LoVo (cell line): Measurements from ENCODE around the gene CES2.
"Not testable (repeated sequence)": the region's sequence is repeated elsewhere in the genome, so short reads cannot be mapped to it uniquely, and the experiment has no call there.

ENCODE experiments used
- DNase-seq: peaks from one replicate; pipeline ENCODE4 v3.0.0-alpha.2; 2016; ENCODE audit warnings: low spot score

The CES2 gene, protein sequence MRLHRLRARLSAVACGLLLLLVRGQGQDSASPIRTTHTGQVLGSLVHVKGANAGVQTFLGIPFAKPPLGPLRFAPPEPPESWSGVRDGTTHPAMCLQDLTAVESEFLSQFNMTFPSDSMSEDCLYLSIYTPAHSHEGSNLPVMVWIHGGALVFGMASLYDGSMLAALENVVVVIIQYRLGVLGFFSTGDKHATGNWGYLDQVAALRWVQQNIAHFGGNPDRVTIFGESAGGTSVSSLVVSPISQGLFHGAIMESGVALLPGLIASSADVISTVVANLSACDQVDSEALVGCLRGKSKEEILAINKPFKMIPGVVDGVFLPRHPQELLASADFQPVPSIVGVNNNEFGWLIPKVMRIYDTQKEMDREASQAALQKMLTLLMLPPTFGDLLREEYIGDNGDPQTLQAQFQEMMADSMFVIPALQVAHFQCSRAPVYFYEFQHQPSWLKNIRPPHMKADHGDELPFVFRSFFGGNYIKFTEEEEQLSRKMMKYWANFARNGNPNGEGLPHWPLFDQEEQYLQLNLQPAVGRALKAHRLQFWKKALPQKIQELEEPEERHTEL

GRCh38 chr16:66935314-66936011 lies at the start of gene CES2:
Gene CES2, plus strand, starts transcription at chr16:66935516. Its CDS starts 120 bp downstream, at chr16:66935636.
- peak; percentile 79 for DNase-seq

DNA sequence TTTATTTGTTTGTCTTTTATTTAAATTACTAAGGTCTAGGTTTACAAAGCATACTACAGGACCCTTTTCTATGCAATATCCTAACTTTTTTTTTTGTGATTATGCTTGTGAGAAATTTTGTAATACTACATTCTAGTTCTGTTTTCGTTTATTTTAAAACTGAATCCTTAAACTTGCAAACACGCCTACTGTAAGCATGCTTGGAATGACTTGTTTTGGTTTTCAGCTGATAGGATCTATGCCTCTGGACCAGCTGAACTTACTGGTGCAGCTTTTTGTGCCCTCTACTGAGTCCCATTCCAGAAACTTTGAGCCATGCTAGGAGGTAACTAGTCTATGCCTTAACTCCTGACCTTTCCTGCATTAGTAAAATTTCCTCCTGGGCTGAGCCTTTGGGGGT lies 49.0 kb upstream of the CES2 start:
- no peak for DNase-seq

GRCh38 chr16:66886914-66887313 lies 48.4 kb upstream of the CES2 start:
- no peak for DNase-seq

- no peak for DNase-seq
Measured at GRCh38 chr16:66888647-66889615, 46.4 kb upstream of the CES2 start.

- no peak for DNase-seq
Measured at GRCh38 chr16:66889622-66890021, 45.7 kb upstream of the CES2 start.

DNA sequence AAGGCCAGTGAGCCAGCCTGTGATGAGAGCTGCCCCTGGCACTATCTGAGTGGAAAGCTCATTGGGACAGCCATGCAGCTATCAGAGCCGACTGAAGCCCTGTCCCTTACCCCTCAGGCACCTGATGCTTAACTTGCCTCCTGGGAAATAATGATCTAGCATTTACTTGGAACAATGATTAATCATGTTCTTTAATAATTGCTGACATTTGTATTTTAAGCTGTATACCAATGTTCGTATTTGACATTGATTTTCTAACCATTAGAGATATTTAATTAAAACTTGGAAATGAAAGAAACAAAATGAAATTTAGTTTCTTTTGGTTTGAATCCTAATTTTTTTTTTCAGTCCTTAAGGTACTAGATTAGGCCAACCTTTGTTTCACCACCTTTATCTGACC lies 44.5 kb upstream of the CES2 start:
- DNase-seq, result no peak

- DNase-seq, result no peak
Measured at GRCh38 chr16:66891360-66891759, 44.0 kb upstream of the CES2 start.

DNA sequence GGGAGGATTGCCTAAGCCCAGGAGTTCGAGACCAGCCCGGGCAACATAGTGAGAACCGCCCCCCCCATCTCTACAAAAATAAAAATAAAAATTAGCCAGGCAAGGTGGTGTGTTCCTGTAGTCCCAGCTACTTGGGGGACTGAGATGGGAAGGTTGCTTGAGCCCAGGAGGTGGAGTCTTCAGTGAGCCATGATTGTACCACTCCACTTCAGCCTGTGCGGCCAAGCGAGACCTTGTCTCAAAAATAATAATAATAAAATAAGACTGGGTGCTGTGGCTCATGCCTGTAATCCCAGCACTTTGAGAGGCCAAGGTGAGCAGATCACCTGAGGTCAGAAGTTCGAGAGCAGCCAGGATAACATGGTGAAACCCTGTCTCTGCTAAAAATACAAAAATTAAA lies 43.5 kb upstream of the CES2 start:
- no peak for DNase-seq

- no peak for DNase-seq
Measured at GRCh38 chr16:66894055-66894454, 41.3 kb upstream of the CES2 start.

DNA sequence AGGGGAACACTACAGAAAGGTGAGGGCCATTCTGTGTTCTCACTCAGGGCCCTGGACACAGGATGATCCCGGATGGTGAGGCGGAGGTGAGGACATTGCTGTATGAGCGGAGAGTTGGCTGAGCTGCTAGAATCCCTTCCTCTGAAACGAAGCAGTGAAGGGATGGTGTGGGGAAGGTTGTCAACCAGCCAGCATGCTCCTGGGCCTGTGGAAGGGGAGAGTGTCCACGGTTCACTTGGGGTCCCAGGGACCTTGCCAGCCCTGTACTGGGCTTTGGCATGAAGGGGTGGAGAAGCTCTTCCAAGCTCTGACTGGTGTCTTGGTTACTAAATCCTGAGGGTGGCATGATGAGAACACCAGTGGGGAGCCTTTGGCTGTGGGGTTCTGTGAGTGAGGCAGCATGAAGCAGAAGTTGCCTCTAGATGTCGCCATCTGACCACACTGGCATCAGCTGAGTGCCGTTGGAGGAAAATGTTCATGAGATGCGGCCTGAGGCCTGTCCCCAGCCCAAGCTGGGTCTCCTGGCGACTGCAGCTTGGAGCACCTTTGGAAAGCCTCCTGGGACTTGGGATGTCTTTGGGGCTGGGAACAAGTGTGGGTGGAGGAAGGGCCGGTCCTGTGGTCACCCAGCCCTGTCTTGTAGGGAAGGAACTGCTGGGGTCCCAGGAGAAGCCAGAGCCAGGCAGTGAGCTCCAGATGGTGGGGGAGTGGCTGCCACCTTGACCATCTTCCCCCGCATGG lies 40.2 kb upstream of the CES2 start:
- DNase-seq, result peak; percentile 48

GRCh38 chr16:66895689-66895979 lies 39.7 kb upstream of the CES2 start:
- no peak for DNase-seq

DNA sequence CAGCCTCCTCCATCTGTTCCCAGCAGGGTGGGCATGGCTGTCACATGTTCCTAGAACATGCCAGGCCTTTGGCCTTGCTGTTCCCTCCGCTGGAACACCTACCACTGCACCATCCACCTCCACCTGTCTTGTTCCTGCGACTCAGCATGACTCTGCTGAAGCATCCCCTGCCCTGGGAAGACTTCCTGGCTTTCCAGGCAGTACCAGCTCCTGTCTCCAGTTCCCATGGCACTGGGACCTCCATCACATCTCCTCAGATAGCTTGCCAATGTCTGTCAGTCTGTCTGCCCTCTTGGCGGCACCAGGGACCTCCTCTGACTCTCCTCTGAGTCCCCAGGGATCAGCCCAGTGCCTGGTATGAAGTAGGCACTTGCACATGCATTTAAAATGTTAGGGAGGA lies 39.3 kb upstream of the CES2 start:
- no peak for DNase-seq

DNA sequence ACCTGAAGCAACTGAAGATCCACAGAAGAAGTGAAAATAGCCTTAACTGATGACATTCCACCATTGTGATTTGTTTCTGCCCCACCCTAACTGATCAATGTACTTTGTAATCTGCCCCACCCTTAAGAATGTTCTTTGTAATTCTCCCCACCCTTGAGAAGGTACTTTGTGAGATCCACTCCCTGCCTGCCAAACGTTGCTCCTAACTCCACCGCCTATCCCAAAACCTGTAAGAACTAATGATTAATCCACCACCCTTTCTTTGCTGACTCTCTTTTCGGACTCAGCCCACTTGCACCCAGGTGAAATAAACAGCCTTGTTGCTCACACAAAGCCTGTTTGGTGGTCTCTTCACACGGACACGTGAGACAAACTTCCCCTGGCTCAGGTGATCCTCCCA lies 38.6 kb upstream of the CES2 start:
- DNase-seq, result not testable (repeated sequence)

DNA sequence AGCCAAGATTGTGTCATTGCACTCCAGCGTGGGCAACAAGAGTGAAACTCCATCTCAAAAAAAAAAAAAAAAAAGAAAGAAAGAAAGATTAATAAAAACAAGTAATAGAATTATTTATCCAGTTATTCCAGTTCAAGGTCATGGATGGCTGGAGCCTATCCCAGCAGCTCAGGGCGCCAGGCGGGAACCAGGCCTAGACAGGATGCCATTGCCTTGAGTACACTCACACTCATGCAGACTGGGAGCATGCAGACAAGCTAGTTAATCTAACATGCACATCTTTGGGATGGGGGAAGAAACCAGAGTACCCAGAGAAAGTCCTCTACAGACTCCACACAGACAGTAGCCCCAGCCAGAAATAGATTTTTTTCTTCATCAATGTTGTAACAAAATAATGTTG lies 37.1 kb upstream of the CES2 start:
- no peak for DNase-seq

- no peak for DNase-seq
Measured at GRCh38 chr16:66898933-66899309, 36.4 kb upstream of the CES2 start.

DNA sequence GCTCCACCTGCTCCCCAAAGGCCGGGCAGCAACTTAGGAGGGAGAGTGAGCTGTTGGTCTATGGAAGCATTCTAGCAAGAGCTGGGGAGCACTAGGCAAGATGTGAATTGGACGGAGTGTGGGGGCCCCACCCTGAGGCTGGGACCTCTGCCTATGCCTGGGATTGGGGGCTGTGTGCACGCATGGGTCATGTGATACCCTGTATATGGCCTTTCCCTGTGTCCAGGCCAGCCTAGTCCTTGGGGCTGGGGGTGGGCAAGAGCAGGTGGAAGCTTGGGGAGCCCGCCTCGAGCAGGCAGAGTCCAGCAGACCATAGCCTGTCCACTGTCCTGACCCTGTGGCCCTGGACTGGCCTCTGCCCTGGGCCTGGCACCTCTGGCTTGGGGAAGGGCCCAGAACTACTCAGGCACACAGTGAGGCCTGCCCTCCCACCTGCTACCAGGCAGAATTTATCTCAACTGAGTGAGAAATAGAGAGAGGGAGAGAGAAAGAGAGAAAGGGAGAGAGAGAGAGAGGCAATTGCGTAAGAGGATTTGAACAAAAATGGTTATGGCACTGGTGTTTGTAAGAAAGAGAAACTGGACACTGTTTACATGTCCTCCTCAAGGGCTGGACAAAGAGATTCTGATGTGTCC lies 35.9 kb upstream of the CES2 start:
- DNase-seq, result no peak

DNA sequence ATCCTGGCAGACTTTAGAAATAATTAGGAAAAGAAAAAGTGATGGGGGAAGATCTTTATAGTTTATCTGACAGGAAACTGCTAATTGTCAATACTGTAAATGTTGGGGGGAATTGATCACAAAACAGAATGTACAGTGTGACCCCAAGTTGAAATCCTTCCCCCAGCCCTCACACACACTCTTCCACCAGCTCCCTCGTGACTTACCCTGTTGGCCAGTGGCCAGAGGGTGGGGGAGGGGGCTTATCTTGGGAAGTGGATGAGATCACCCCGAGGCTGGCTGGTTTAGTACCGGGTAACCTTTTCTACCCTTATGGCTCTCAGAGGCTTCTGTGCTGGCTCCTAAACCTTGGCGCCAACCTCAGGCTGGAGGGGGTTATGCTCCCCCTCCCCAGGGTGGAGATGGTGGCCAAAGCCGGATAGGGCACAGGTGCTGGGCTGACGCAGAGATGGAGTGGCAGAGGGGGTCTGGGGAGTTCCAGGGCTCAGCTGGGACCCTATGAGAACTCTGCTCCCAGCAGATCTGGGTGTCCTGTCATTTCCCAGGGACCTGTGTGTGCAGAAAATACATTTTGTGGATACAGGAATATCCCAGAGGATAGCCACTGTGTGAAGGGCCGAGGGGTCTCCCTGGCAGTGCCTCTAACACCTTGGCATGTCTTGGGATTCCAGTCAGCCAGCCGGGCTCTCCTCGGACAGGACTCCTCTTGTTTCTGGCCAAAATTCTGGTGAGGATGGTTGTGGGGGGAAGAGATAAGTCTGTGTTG lies 35.2 kb upstream of the CES2 start:
- peak; percentile 18 for DNase-seq

DNA sequence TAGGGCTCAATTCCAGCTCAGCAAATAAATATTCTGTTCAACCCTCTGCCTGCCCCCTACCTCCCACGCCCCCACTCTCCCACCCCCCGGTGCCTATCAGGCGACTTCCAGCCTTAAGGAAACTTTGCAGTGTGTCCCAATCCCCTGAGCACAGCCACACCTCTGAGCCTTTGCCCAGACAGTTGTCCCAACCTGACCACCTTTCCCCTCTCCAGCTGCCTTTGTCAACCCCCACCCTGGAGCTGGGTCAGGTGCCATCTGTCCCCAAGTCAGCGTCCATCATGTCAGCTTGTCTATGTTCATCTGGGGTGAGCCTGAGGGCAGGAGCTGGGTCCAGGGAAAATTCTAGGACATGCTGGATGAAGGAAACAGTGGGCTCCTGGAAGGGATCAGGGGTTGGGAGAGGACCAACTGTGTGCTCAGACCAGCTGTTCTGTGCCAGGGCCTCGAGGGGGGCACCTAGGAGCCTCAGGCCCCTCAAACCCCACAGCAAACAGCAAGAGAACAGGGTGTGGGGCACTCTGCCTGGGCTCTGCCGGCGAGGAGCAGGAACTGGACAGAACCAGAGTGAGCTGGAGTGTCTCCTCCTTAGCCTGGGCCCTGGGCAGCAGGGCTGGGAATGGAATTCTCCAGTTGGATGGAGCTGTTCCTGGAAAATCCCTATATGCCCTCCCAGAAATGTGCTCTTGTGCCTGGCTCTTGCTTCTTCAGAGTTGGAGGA lies 34.4 kb upstream of the CES2 start:
- no peak for DNase-seq

GRCh38 chr16:66901626-66902025 lies 33.7 kb upstream of the CES2 start:
- DNase-seq, result no peak
